OCI-LY7 (cell line): ENCODE data around the gene CEBPB. TPM values are rescaled to one million over a fixed set of nuclear protein-coding genes. Genes with fewer than 3 reads are reported as not detected.
"Not testable (repeated sequence)": the region's sequence is repeated elsewhere in the genome, so short reads cannot be mapped to it uniquely, and the experiment has no call there.

Experiments
- BruUV-seq: library from RNA; stranded (reverse); fragments of 400-500 nt; replicated peaks from 2 replicates; lab custom pipeline; 2021; lab: Mats Ljungman, UMichigan
- CTCF ChIA-PET: fragments of 300-600 bp; sonication (Branson Sonifier 250); formaldehyde crosslinking; loops from one replicate; lab custom pipeline; 2022; ENCODE audit warnings: antibody characterized with exemption; ENCODE audit not compliant: unreplicated experiment; lab: Charles Lee
- POLR2A ChIA-PET: fragments of 300-600 bp; sonication (Branson Sonifier 250); formaldehyde crosslinking; loops from one replicate; lab custom pipeline; 2022; ENCODE audit warnings: antibody characterized with exemption; lab: Charles Lee
- DNase-seq: peaks from one replicate; pipeline ENCODE4 v3.0.0-alpha.2; 2015; ENCODE audit warnings: low spot score
- H2AFZ ChIP-seq: fragments of 200-600 bp; sonication (generic), shearing (Covaris generic); 2 replicates; pipeline ENCODE4 v1.6.1; 2014; ENCODE audit warnings: mild to moderate bottlenecking, antibody characterized with exemption, low read length, moderate library complexity
- H3K27ac ChIP-seq: fragments of 200-600 bp; sonication (generic); 2 replicates; pipeline ENCODE4 v1.5.1; 2014; ENCODE audit warnings: mixed run types, low read depth, mild to moderate bottlenecking, moderate library complexity, low read length, inconsistent platforms; ENCODE audit not compliant: poor library complexity, severe bottlenecking
- H3K36me3 ChIP-seq: fragments of 200-600 bp; sonication (generic); 2 replicates; pipeline ENCODE4 v1.6.1; 2014; ENCODE audit warnings: mild to moderate bottlenecking, antibody characterized with exemption, low read length, moderate library complexity, mixed read lengths; ENCODE audit not compliant: insufficient read depth
- H3K4me1 ChIP-seq: fragments of 200-600 bp; sonication (generic); 2 replicates; pipeline ENCODE4 v1.5.1; 2014; ENCODE audit warnings: mild to moderate bottlenecking, low read length; ENCODE audit not compliant: insufficient read depth, poor library complexity, severe bottlenecking
- H3K4me2 ChIP-seq: fragments of 200-600 bp; sonication (generic); 2 replicates; pipeline ENCODE4 v1.6.1; 2014; ENCODE audit warnings: mild to moderate bottlenecking, low read length
- H3K4me3 ChIP-seq: fragments of 200-600 bp; sonication (generic); 2 replicates; pipeline ENCODE4 v1.5.1; 2014; ENCODE audit warnings: mild to moderate bottlenecking, low read depth, low read length; ENCODE audit not compliant: poor library complexity, severe bottlenecking
- H3K79me2 ChIP-seq: fragments of 200-600 bp; sonication (generic); 2 replicates; pipeline ENCODE4 v1.6.1; 2016; ENCODE audit warnings: low read depth, mild to moderate bottlenecking, low read length, moderate library complexity, mixed read lengths; ENCODE audit not compliant: insufficient read depth
- H3K9me2 ChIP-seq: fragments of 200-600 bp; sonication (generic); 2 replicates; pipeline ENCODE4 v1.6.1; 2016; ENCODE audit warnings: mild to moderate bottlenecking, low read length, mixed read lengths; ENCODE audit not compliant: insufficient read depth
- H3K9me3 ChIP-seq: fragments of 200-600 bp; sonication (generic); 2 replicates; pipeline ENCODE4 v1.6.1; 2014; ENCODE audit warnings: mild to moderate bottlenecking, mixed run types, low read length, mixed read lengths
- H4K20me1 ChIP-seq: fragments of 200-600 bp; sonication (generic); 2 replicates; pipeline ENCODE4 v1.6.1; 2014; ENCODE audit warnings: mild to moderate bottlenecking, antibody characterized with exemption, low read length, moderate library complexity, mixed read lengths; ENCODE audit not compliant: insufficient read depth
- CTCF ChIP-seq: fragments of 200-600 bp; sonication (generic); conservative IDR thresholded peaks from 2 replicates; pipeline ENCODE4 v1.5.1; 2014; ENCODE audit warnings: mild to moderate bottlenecking, antibody characterized with exemption, low read length, moderate library complexity, mixed read lengths
- EZH2phosphoT487 ChIP-seq: fragments of 200-600 bp; sonication (generic); IDR thresholded peaks from 2 replicates; pipeline ENCODE4 v1.6.1; 2018; ENCODE audit warnings: low read depth, borderline replicate concordance, mild to moderate bottlenecking, mixed run types, antibody characterized with exemption, low read length, moderate library complexity, mixed read lengths
- intact Hi-C: fragments of 100-400 bp; cut with micrococcal nuclease; formaldehyde crosslinking; loops from one replicate; pipeline ENCODE4 v1.10.0; 2022; ENCODE audit not compliant: unreplicated experiment
- total RNA-seq, 2 experiments: library from RNA; depleted of rRNA in 1 of 2; stranded (reverse); fragments of >200 nt in 1 of 2; shearing (Covaris generic) in 1 of 2; gene quantifications; 2 replicates each; pipeline ENCODE4 v1.2.3, GENCODE V29; 2014 to 2022

Gene CEBPB
- total RNA-seq, 2 experiments from 2014 or later, result 47.6 to 48.4 TPM

- TF ChIP-seq EZH2phosphoT487, result no peak
- no peak for TF ChIP-seq CTCF
- Histone ChIP-seq H3K4me1 (peaks cover 20% of the 10 kb centered on the region), H3K27ac (no peak overlapping the region), H3K9me3 (no peaks in the 10 kb centered on the region), H3K4me3 (peak overlapping the region; percentile 96), H4K20me1 (no peaks in the 10 kb centered on the region), H2AFZ (peak overlapping the region; percentile 76; the same call in 1 of the 2 replicates), H3K9me2 (no peaks in the 10 kb centered on the region), H3K4me2 (peak overlapping the region; percentile 95), H3K36me3 (peaks cover 4% of the 10 kb centered on the region; the same call in 1 of the 2 replicates), H3K79me2 (peaks cover 11% of the 10 kb centered on the region; the same call in 1 of the 2 replicates)
- ChIA-PET POLR2A (interaction anchor here (0.5 to 2.9 kb wide), 9 partner anchors 16 to 588 kb away, joined by 3 to 32 read pairs (median 5); partner anchors contain the start of gene UBE2V1), CTCF (interaction anchor here (0.6 to 1.3 kb wide), 6 partner anchors 10 to 82 kb away, joined by 3 to 6 read pairs (median 3); no protein-coding TSS in a partner anchor)
- BruUV-seq, result no TSS peak
- DNase-seq, result peak; percentile 24
- intact Hi-C loops, result loop anchor here (5.0 kb wide), 1 partner anchor 216 kb away; the partner anchor contains the start of gene RNF114
These were observed 37.5 kb upstream of the CEBPB start for GRCh38 chr20:50153153-50153499.

GRCh38 chr20:50153500-50154377 is 36.9 kb upstream of the CEBPB start, which contains the start of gene PEDS1:
Gene PEDS1, minus strand, starts transcription at chr20:50153723. Its CDS starts 86 bp downstream, at chr20:50153637.
- POLR2A ChIA-PET, result interaction anchor here (0.6 to 2.9 kb wide), 11 partner anchors 9 to 334 kb away, joined by 3 to 32 read pairs (median 5); partner anchors contain the start of gene UBE2V1
- peak within 1 kb of the TSS; percentile 96 for H2AFZ ChIP-seq

GRCh38 chr20:50161494-50161893 is 29.1 kb upstream of the CEBPB start:
- intact Hi-C loops, H2AFZ ChIP-seq, DNase-seq, BruUV-seq, H3K4me3 ChIP-seq, CTCF ChIA-PET, H3K9me2 ChIP-seq, H3K79me2 ChIP-seq, H3K9me3 ChIP-seq, POLR2A ChIA-PET, H3K4me2 ChIP-seq, H3K27ac ChIP-seq, H3K36me3 ChIP-seq, H3K4me1 ChIP-seq, H4K20me1 ChIP-seq: not testable (repeated sequence)

More at GRCh38 chr20:50153500-50154377, 36.9 kb upstream of the CEBPB start, which contains the start of gene PEDS1:
- no TSS peak for BruUV-seq
- no peaks in the 10 kb centered on the region for H3K36me3 ChIP-seq
- intact Hi-C loops, result loop anchor here (5.0 kb wide), 1 partner anchor 216 kb away; the partner anchor contains the start of gene RNF114
- H3K4me2 ChIP-seq, result peak within 1 kb of the TSS; percentile 95
- TF ChIP-seq EZH2phosphoT487, result no peak
- no peak for TF ChIP-seq CTCF
- H3K9me3 ChIP-seq, result no peaks in the 10 kb centered on the region
- H3K4me3 ChIP-seq, result peak within 1 kb of the TSS; percentile 96
- no peak within 1 kb of the TSS for H3K27ac ChIP-seq
- H3K79me2 ChIP-seq, result peaks cover 11% of the 10 kb centered on the region; the same call in 1 of the 2 replicates
- no peaks in the 10 kb centered on the region for H4K20me1 ChIP-seq
- peak; percentile 92 for DNase-seq
- H3K9me2 ChIP-seq, result no peaks in the 10 kb centered on the region
- peaks cover 20% of the 10 kb centered on the region for H3K4me1 ChIP-seq
- CTCF ChIA-PET, result interaction anchor here (0.6 to 1.3 kb wide), 6 partner anchors 10 to 343 kb away, joined by 3 to 6 read pairs (median 3); no protein-coding TSS in a partner anchor
